Naive thymus-derived CD8-positive, alpha-beta T cell (primary cell): ENCODE measurements around the gene MTSS2. TPM values are rescaled to one million over a fixed set of nuclear protein-coding genes. Genes with fewer than 3 reads are reported as not detected.

Experiments
- ATAC-seq, 2 donors: fragments of 150-1000 bp; cut with Tn5 transposase in 1 of 2; sonication (Bioruptor Pico), chemical (Tn5 transposase) in 1 of 2; 1 replicate in 1 of 2; 2 replicates in 1 of 2; pipeline ENCODE4 v1.10.0; 2021; ENCODE audit warnings: mild to moderate bottlenecking in 2 of 2, moderate library complexity in 2 of 2
- POLR2A ChIA-PET: fragments of 350-600 bp; sonication (Branson Sonifier 250); formaldehyde crosslinking; loops from one replicate; lab custom pipeline; 2021; ENCODE audit warnings: antibody characterized with exemption; lab: Charles Lee
- DNase-seq, 10 donors: peaks; one replicate each; pipeline versions ENCODE4 v3.0.0 to v3.0.0-alpha.2; 2020 to 2022
- H3K27ac Mint-ChIP-seq, 10 donors: one replicate each; pipeline ENCODE4 v1.8.0; 2020 to 2022; ENCODE audit warnings: mild to moderate bottlenecking in 10 of 10, mixed read lengths in 10 of 10, moderate library complexity in 4 of 10, inconsistent platforms in 1 of 10
- H3K27me3 Mint-ChIP-seq, 5 donors: one replicate each; pipeline ENCODE4 v1.8.0; 2021 to 2022; ENCODE audit warnings: mixed read lengths in 5 of 5
- H3K36me3 Mint-ChIP-seq, 3 donors: one replicate each; pipeline ENCODE4 v1.8.0; 2020 to 2022; ENCODE audit warnings: mixed read lengths in 3 of 3, mild to moderate bottlenecking in 2 of 3, inconsistent platforms in 1 of 3
- H3K4me1 Mint-ChIP-seq, 4 donors: one replicate each; pipeline ENCODE4 v1.8.0; 2021 to 2022; ENCODE audit warnings: mixed read lengths in 4 of 4
- H3K4me3 Mint-ChIP-seq, 10 donors: one replicate each; pipeline ENCODE4 v1.8.0; 2020 to 2022; ENCODE audit warnings: mild to moderate bottlenecking in 10 of 10, mixed read lengths in 10 of 10, moderate library complexity in 6 of 10, inconsistent platforms in 1 of 10
- H3K9me3 Mint-ChIP-seq, 9 donors: one replicate each; pipeline ENCODE4 v1.8.0; 2020 to 2022; ENCODE audit warnings: mixed read lengths in 9 of 9, mild to moderate bottlenecking in 3 of 9, inconsistent platforms in 1 of 9, moderate library complexity in 1 of 9
- polyA plus RNA-seq, 3 donors: library from polyadenylated mRNA; unstranded; fragments of 300-500 nt; fragmentation: Illumina TruSeq; gene quantifications; one replicate each; pipeline ENCODE4 v1.2.3, GENCODE V29; 2021
- total RNA-seq, 8 experiments: library from RNA in 2 of 8; stranded (reverse) in 2 of 8; gene quantifications; one replicate each; pipeline ENCODE4 v1.2.3 and lab custom pipeline; 2021 to 2026

Gene MTSS2
- total and polyA plus RNA-seq, 5 experiments from 2014 or later, result 0.28 to 26.8 (median 23.3) TPM; not detected in 2

- Mint-ChIP-seq H3K4me1 (peaks cover 8 to 23% (median 14%) of the 10 kb centered on the region in 4 donors), H3K9me3 (no peaks in the 10 kb centered on the region), H3K36me3 (no peaks in the 10 kb centered on the region), H3K27me3 (peaks cover 0 to 5% (median 0%) of the 10 kb centered on the region in 5 donors), H3K4me3 (peak overlapping the region in 2 of 10 donors; percentile 12 to 54), H3K27ac (peak overlapping the region in 3 of 10 donors; percentile 34 to 81 (median 50))
- POLR2A ChIA-PET, result interaction anchor here (1.2 to 6.9 kb wide), 2 partner anchors 48 to 78 kb away, joined by 3 to 50 read pairs; no protein-coding TSS in a partner anchor
- ATAC-seq (no peak), DNase-seq (no peak)
Measured at GRCh38 chr16:70688246-70688742, 2.4 kb upstream of the MTSS2 start.

- Mint-ChIP-seq H3K27me3 (peaks cover 0 to 5% (median 0%) of the 10 kb centered on the region in 5 donors), H3K4me1 (peaks cover 6 to 26% (median 14%) of the 10 kb centered on the region in 4 donors), H3K9me3 (no peaks in the 10 kb centered on the region), H3K27ac (peak overlapping the region in 5 of 10 donors; percentile 34 to 78 (median 70)), H3K4me3 (peak overlapping the region in 6 of 10 donors; percentile 12 to 87 (median 70)), H3K36me3 (no peaks in the 10 kb centered on the region)
- POLR2A ChIA-PET, result interaction anchor here (1.2 to 6.9 kb wide), 3 partner anchors 9 to 78 kb away, joined by 3 to 50 read pairs (median 6); no protein-coding TSS in a partner anchor
- DNase-seq, result no peak
- no peak for ATAC-seq
Measured at GRCh38 chr16:70687671-70688245, 1.9 kb upstream of the MTSS2 start.

- peaks cover 8 to 28% (median 18%) of the 10 kb centered on the region in 4 donors for H3K4me1 Mint-ChIP-seq
- POLR2A ChIA-PET, result interaction anchor here (1.2 to 6.9 kb wide), 3 partner anchors 9 to 79 kb away, joined by 3 to 50 read pairs (median 6); no protein-coding TSS in a partner anchor
Measured at GRCh38 chr16:70687102-70687511, 1.3 kb upstream of the MTSS2 start.

GRCh38 chr16:70686376-70687101 lies 686 bp upstream of the MTSS2 start:
- no peaks in the 10 kb centered on the region for H3K36me3 Mint-ChIP-seq
- peak overlapping the region; percentile 64 to 87 (median 73) for H3K4me3 Mint-ChIP-seq
- no peak for DNase-seq
- H3K4me1 Mint-ChIP-seq, result peaks cover 8 to 30% (median 18%) of the 10 kb centered on the region in 4 donors
- peak; percentile 31 to 34 for ATAC-seq
- peaks cover 0 to 5% (median 0%) of the 10 kb centered on the region in 5 donors for H3K27me3 Mint-ChIP-seq
- peak overlapping the region in 9 of 10 donors; percentile 25 to 77 (median 53) for H3K27ac Mint-ChIP-seq
- H3K9me3 Mint-ChIP-seq, result no peaks in the 10 kb centered on the region
- POLR2A ChIA-PET, result interaction anchor here (0.5 to 6.9 kb wide), 3 partner anchors 10 to 50 kb away, joined by 3 to 50 read pairs (median 6); no protein-coding TSS in a partner anchor

More at GRCh38 chr16:70687102-70687511, 1.3 kb upstream of the MTSS2 start:
- Mint-ChIP-seq H3K36me3 (no peaks in the 10 kb centered on the region), H3K9me3 (no peaks in the 10 kb centered on the region), H3K4me3 (peak overlapping the region; percentile 52 to 87 (median 66)), H3K27me3 (peaks cover 0 to 5% (median 0%) of the 10 kb centered on the region in 5 donors), H3K27ac (peak overlapping the region in 7 of 10 donors; percentile 31 to 82 (median 73))
- DNase-seq (no peak), ATAC-seq (no peak)

GRCh38 chr16:70685061-70685937 lies 554 bp downstream of the MTSS2 start:
- POLR2A ChIA-PET, result interaction anchor here (0.6 to 6.9 kb wide), 2 partner anchors 51 to 420 kb away, joined by 3 to 50 read pairs; no protein-coding TSS in a partner anchor
- peak overlapping the region in 1 of 10 donors; percentile 71 for H3K27ac Mint-ChIP-seq
- H3K27me3 Mint-ChIP-seq, result peaks cover 0 to 5% (median 0%) of the 10 kb centered on the region in 5 donors
- H3K36me3 Mint-ChIP-seq, result no peaks in the 10 kb centered on the region
- peak overlapping the region; percentile 64 to 83 (median 72) for H3K4me3 Mint-ChIP-seq
- DNase-seq (peak in 4 of 10 donors; percentile 19 to 30 (median 25)), ATAC-seq (peak; percentile 66 to 71)
- no peaks in the 10 kb centered on the region for H3K9me3 Mint-ChIP-seq
- peaks cover 8 to 36% (median 18%) of the 10 kb centered on the region in 4 donors for H3K4me1 Mint-ChIP-seq

- H3K36me3 Mint-ChIP-seq, result no peaks in the 10 kb centered on the region
- no peaks in the 10 kb centered on the region for H3K9me3 Mint-ChIP-seq
- POLR2A ChIA-PET, result interaction anchor here (0.7 to 6.9 kb wide), 3 partner anchors 47 to 53 kb away, joined by 4 to 50 read pairs (median 9); no protein-coding TSS in a partner anchor
- DNase-seq (no peak), ATAC-seq (no peak)
- H3K4me1 Mint-ChIP-seq, result peaks cover 8 to 35% (median 16%) of the 10 kb centered on the region in 4 donors
- peak overlapping the region; percentile 64 to 83 (median 72) for H3K4me3 Mint-ChIP-seq
- peaks cover 0 to 5% (median 0%) of the 10 kb centered on the region in 5 donors for H3K27me3 Mint-ChIP-seq
- peak overlapping the region in 1 of 10 donors; percentile 52 for H3K27ac Mint-ChIP-seq
Measured at GRCh38 chr16:70684146-70685060, 1.4 kb downstream of the MTSS2 start.

- no peak for ATAC-seq
- DNase-seq, result no peak
- no peaks in the 10 kb centered on the region for H3K9me3 Mint-ChIP-seq
- POLR2A ChIA-PET, result interaction anchor here (0.7 to 2.3 kb wide), 4 partner anchors 48 to 118 kb away, joined by 3 to 9 read pairs (median 4); no protein-coding TSS in a partner anchor
- H3K27me3 Mint-ChIP-seq, result peaks cover 0 to 5% (median 0%) of the 10 kb centered on the region in 5 donors
- H3K4me1 Mint-ChIP-seq, result peaks cover 10 to 33% (median 20%) of the 10 kb centered on the region in 4 donors
- peak overlapping the region in 3 of 10 donors; percentile 22 to 79 (median 30) for H3K4me3 Mint-ChIP-seq
- peak overlapping the region in 1 of 10 donors; percentile 44 for H3K27ac Mint-ChIP-seq
- H3K36me3 Mint-ChIP-seq, result peaks cover 0 to 4% (median 0%) of the 10 kb centered on the region in 3 donors
Measured at GRCh38 chr16:70683146-70683944, 2.5 kb downstream of the MTSS2 start.

GRCh38 chr16:70682239-70683145 lies 3.4 kb downstream of the MTSS2 start:
- H3K9me3 Mint-ChIP-seq, result no peaks in the 10 kb centered on the region
- H3K4me1 Mint-ChIP-seq, result peaks cover 10 to 33% (median 19%) of the 10 kb centered on the region in 4 donors
- ATAC-seq (no peak), DNase-seq (peak in 1 of 10 donors; percentile 2)
- POLR2A ChIA-PET, result interaction anchor here (0.7 to 2.3 kb wide), 4 partner anchors 55 to 302 kb away, joined by 3 to 9 read pairs (median 4); no protein-coding TSS in a partner anchor
- peaks cover 0 to 5% (median 0%) of the 10 kb centered on the region in 5 donors for H3K27me3 Mint-ChIP-seq
- peak overlapping the region in 6 of 10 donors; percentile 22 to 52 (median 38) for H3K27ac Mint-ChIP-seq
- H3K36me3 Mint-ChIP-seq, result peaks cover 0 to 4% (median 0%) of the 10 kb centered on the region in 3 donors
- H3K4me3 Mint-ChIP-seq, result peak overlapping the region in 5 of 10 donors; percentile 7 to 79 (median 22)
